Liver (tissue), 9 donors: Measurements from ENCODE around the gene PIGM. TPM values are rescaled to one million over a fixed set of nuclear protein-coding genes. Genes with fewer than 3 reads are reported as not detected.

Experiments used
- DNase-seq: peaks from one replicate; pipeline ENCODE4 v3.0.0-alpha.2; 2017; ENCODE audit warnings: low spot score
- H3K27ac ChIP-seq, 2 donors: one replicate each; pipeline ENCODE4 v1.7.0; 2013; ENCODE audit warnings: inconsistent platforms in 2 of 2, low read length in 2 of 2, control low read depth in 1 of 2, low read depth in 1 of 2, mild to moderate bottlenecking in 1 of 2
- H3K27me3 ChIP-seq, 4 donors: one replicate each; pipeline versions ENCODE4 v1.6.1 to v1.7.0; 2013; ENCODE audit warnings: low read length in 3 of 4, inconsistent platforms in 1 of 4, mild to moderate bottlenecking in 1 of 4, moderate library complexity in 1 of 4; ENCODE audit not compliant: control insufficient read depth in 4 of 4, insufficient read depth in 4 of 4
- H3K36me3 ChIP-seq, 4 donors: one replicate each; pipeline versions ENCODE4 v1.6.1 to v1.7.0; 2013; ENCODE audit warnings: low read length in 3 of 4, mild to moderate bottlenecking in 3 of 4, low read depth in 1 of 4, moderate library complexity in 1 of 4; ENCODE audit not compliant: control insufficient read depth in 4 of 4, insufficient read depth in 3 of 4
- H3K4me1 ChIP-seq, 4 donors: one replicate each; pipeline versions ENCODE4 v1.6.1 to v1.7.0; 2013; ENCODE audit warnings: low read length in 3 of 4, mild to moderate bottlenecking in 3 of 4, moderate library complexity in 1 of 4; ENCODE audit not compliant: control insufficient read depth in 4 of 4, insufficient read depth in 4 of 4
- H3K4me3 ChIP-seq, 3 donors: one replicate each; pipeline versions ENCODE4 v1.6.1 to v1.7.0; 2013; ENCODE audit warnings: low read length in 3 of 3, control low read depth in 1 of 3, low read depth in 1 of 3, mild to moderate bottlenecking in 1 of 3
- H3K9ac ChIP-seq, 2 donors: one replicate each; pipeline ENCODE4 v1.7.0; 2013; ENCODE audit warnings: low read length in 2 of 2, mild to moderate bottlenecking in 2 of 2, moderate library complexity in 2 of 2, control low read depth in 1 of 2, low read depth in 1 of 2
- H3K9me3 ChIP-seq, 4 donors: one replicate each; pipeline versions ENCODE4 v1.6.1 to v1.7.0; 2013; ENCODE audit warnings: low read length in 3 of 4; ENCODE audit not compliant: control insufficient read depth in 4 of 4
- EGR1 ChIP-seq, 2 donors: IDR thresholded peaks; 2 replicates each; pipeline ENCODE4 v1.6.1; 2016 to 2018; ENCODE audit warnings: antibody characterized with exemption in 2 of 2, low read depth in 2 of 2
- FOXA1 ChIP-seq: IDR thresholded peaks from 2 replicates; pipeline ENCODE4 v1.6.1; 2016; ENCODE audit warnings: antibody characterized with exemption
- FOXA2 ChIP-seq: IDR thresholded peaks from 2 replicates; pipeline ENCODE4 v1.6.1; 2016; ENCODE audit warnings: antibody characterized with exemption
- GABPA ChIP-seq, 2 donors: IDR thresholded peaks in 1 of 2; conservative IDR thresholded peaks in 1 of 2; 2 replicates each; pipeline ENCODE4 v1.6.1; 2016; ENCODE audit warnings: antibody characterized with exemption in 2 of 2, mild to moderate bottlenecking in 1 of 2, moderate library complexity in 1 of 2
- HNF4A ChIP-seq, 2 donors: conservative IDR thresholded peaks; 2 replicates each; pipeline ENCODE4 v1.6.1; 2016; ENCODE audit warnings: antibody characterized with exemption in 2 of 2, mild to moderate bottlenecking in 2 of 2
- HNF4G ChIP-seq: IDR thresholded peaks from 2 replicates; pipeline ENCODE4 v1.6.1; 2016; ENCODE audit warnings: antibody characterized with exemption
- JUND ChIP-seq, 2 donors: IDR thresholded peaks; 2 replicates each; pipeline ENCODE4 v1.6.1; 2016; ENCODE audit warnings: antibody characterized with exemption in 2 of 2
- NR2F2 ChIP-seq: IDR thresholded peaks from 2 replicates; pipeline ENCODE4 v1.6.1; 2016; ENCODE audit warnings: antibody characterized with exemption
- RAD21 ChIP-seq, 2 donors: IDR thresholded peaks; 2 replicates each; pipeline ENCODE4 v1.6.1; 2016; ENCODE audit warnings: antibody characterized with exemption in 2 of 2, mild to moderate bottlenecking in 2 of 2
- RXRA ChIP-seq, 2 donors: IDR thresholded peaks; 2 replicates each; pipeline ENCODE4 v1.6.1; 2017 to 2018; ENCODE audit warnings: antibody characterized with exemption in 2 of 2, mild to moderate bottlenecking in 1 of 2
- SP1 ChIP-seq: IDR thresholded peaks from 2 replicates; pipeline ENCODE4 v1.6.1; 2018; ENCODE audit warnings: antibody characterized with exemption, mild to moderate bottlenecking
- TAF1 ChIP-seq: conservative IDR thresholded peaks from 2 replicates; pipeline ENCODE4 v1.6.1; 2016; ENCODE audit warnings: antibody characterized with exemption, mild to moderate bottlenecking
- YY1 ChIP-seq: IDR thresholded peaks from 2 replicates; pipeline ENCODE4 v1.6.1; 2016; ENCODE audit warnings: antibody characterized with exemption, mild to moderate bottlenecking
- WGBS: extraction: QIAGEN DNeasy Blood & Tissue Kit; methylation state at CpG from one replicate; pipeline ENCODE4 v1.1.7; 2013; 5-methylcytosine and 5-hydroxymethylcytosine counted together
- polyA plus RNA-seq, 2 donors: library from polyadenylated mRNA; stranded (reverse) in 1 of 2; unstranded in 1 of 2; fragments of 200-250 nt in 1 of 2; fragments of >200 nt in 1 of 2; fragmentation: Nextera tagmentation in 1 of 2; extraction: Ambion mirVana in 1 of 2; gene quantifications; one replicate each; pipeline versions ENCODE4 v1.2.1 to v1.2.3, GENCODE V29; 2013 to 2015
- total RNA-seq, 2 donors: library from RNA; depleted of rRNA; stranded (reverse); fragments of >200 nt; gene quantifications; one replicate each; pipeline ENCODE4 v1.2.3, GENCODE V29; 2014
- TF ChIP-seq, protein P1 (sequence below): IDR thresholded peaks from 2 replicates; pipeline ENCODE4 v1.6.1; 2016; ENCODE audit warnings: antibody characterized with exemption, mild to moderate bottlenecking
- TF ChIP-seq, protein P2 (sequence below): fragments of 150-350 bp; IDR thresholded peaks from 2 replicates; pipeline ENCODE4 v1.5.1; 2017; ENCODE audit warnings: improper control_type of control experiment, low read depth, low read length; ENCODE audit not compliant: missing input control
- TF ChIP-seq, protein P3 (sequence below): IDR thresholded peaks from 2 replicates; pipeline ENCODE4 v1.6.1; 2016; ENCODE audit warnings: antibody characterized with exemption
- TF ChIP-seq, protein P4 (sequence below): IDR thresholded peaks from 2 replicates; pipeline ENCODE4 v1.6.1; 2016; ENCODE audit warnings: antibody characterized with exemption
- TF ChIP-seq, protein P5 (sequence below): IDR thresholded peaks from 2 replicates; pipeline ENCODE4 v1.6.1; 2016; ENCODE audit warnings: antibody characterized with exemption
- donor health status: healthy.
- donor health status: healthy.
- donor health status: healthy.
- donor health status: healthy.
- donor health status: healthy.

PIGM gene
- total and polyA plus RNA-seq, 4 donors, result 2.9 to 4.2 (median 3.6) TPM

DNA sequence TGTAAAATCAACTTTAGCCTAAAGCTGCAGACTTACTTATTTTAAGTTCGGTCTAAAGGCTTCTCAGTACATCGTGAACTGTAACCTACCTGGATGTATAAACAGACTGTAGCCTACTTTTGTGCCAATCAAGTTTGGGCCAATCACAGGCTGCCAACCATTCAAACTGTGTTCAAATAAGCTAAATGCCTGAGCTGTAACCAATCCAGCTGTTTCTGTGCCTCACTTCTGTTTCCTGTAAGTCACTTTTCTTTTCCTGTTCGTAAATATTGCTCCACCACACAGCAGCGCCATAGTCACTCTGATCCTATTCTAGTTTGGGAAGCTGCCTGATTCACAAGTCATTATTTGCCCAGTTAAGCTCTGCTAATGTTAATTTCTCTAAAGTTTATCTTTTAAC lies 40.3 kb downstream of the PIGM start:
- Histone ChIP-seq H3K9me3 (no peaks in the 10 kb centered on the region), H3K4me1 (peaks cover 0 to 11% (median 5%) of the 10 kb centered on the region in 4 donors), H3K36me3 (no peaks in the 10 kb centered on the region), H3K4me3 (peak overlapping the region in 2 of 3 donors; percentile 9 to 45), H3K27ac (peak overlapping the region; percentile 54 to 73), H3K27me3 (no peaks in the 10 kb centered on the region), H3K9ac (no peak overlapping the region)
- WGBS, result 20% methylated on average over 4 of the region's 4 CpGs
- no peak for DNase-seq
- no peak for TF ChIP-seq NR2F2
- TF ChIP-seq FOXA2, result peak; percentile 75
- TF ChIP-seq HNF4A (conservative IDR thresholded peaks at IDR 0.05), result peak; percentile 59 to 66
- TF ChIP-seq, protein P1, sequence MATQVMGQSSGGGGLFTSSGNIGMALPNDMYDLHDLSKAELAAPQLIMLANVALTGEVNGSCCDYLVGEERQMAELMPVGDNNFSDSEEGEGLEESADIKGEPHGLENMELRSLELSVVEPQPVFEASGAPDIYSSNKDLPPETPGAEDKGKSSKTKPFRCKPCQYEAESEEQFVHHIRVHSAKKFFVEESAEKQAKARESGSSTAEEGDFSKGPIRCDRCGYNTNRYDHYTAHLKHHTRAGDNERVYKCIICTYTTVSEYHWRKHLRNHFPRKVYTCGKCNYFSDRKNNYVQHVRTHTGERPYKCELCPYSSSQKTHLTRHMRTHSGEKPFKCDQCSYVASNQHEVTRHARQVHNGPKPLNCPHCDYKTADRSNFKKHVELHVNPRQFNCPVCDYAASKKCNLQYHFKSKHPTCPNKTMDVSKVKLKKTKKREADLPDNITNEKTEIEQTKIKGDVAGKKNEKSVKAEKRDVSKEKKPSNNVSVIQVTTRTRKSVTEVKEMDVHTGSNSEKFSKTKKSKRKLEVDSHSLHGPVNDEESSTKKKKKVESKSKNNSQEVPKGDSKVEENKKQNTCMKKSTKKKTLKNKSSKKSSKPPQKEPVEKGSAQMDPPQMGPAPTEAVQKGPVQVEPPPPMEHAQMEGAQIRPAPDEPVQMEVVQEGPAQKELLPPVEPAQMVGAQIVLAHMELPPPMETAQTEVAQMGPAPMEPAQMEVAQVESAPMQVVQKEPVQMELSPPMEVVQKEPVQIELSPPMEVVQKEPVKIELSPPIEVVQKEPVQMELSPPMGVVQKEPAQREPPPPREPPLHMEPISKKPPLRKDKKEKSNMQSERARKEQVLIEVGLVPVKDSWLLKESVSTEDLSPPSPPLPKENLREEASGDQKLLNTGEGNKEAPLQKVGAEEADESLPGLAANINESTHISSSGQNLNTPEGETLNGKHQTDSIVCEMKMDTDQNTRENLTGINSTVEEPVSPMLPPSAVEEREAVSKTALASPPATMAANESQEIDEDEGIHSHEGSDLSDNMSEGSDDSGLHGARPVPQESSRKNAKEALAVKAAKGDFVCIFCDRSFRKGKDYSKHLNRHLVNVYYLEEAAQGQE, result peak; percentile 84
- TF ChIP-seq TAF1, result peak; percentile 68
- TF ChIP-seq, protein P2, sequence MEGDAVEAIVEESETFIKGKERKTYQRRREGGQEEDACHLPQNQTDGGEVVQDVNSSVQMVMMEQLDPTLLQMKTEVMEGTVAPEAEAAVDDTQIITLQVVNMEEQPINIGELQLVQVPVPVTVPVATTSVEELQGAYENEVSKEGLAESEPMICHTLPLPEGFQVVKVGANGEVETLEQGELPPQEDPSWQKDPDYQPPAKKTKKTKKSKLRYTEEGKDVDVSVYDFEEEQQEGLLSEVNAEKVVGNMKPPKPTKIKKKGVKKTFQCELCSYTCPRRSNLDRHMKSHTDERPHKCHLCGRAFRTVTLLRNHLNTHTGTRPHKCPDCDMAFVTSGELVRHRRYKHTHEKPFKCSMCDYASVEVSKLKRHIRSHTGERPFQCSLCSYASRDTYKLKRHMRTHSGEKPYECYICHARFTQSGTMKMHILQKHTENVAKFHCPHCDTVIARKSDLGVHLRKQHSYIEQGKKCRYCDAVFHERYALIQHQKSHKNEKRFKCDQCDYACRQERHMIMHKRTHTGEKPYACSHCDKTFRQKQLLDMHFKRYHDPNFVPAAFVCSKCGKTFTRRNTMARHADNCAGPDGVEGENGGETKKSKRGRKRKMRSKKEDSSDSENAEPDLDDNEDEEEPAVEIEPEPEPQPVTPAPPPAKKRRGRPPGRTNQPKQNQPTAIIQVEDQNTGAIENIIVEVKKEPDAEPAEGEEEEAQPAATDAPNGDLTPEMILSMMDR, result no peak
- no peak for TF ChIP-seq HNF4G
- TF ChIP-seq, protein P3, sequence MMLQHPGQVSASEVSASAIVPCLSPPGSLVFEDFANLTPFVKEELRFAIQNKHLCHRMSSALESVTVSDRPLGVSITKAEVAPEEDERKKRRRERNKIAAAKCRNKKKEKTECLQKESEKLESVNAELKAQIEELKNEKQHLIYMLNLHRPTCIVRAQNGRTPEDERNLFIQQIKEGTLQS, result no peak
- TF ChIP-seq RAD21 (IDR thresholded peaks at IDR 0.05), result peak; percentile 34 to 41
- TF ChIP-seq EGR1 (IDR thresholded peaks at IDR 0.05; ENCODE audit: low read depth in 2 of 2), result peak in 1 of 2 donors; percentile 82
- TF ChIP-seq GABPA (IDR thresholded peaks at IDR 0.05 in 1 of 2, conservative IDR thresholded peaks at IDR 0.05 in 1 of 2), result peak in 1 of 2 donors; percentile 79
- TF ChIP-seq FOXA1, result peak; percentile 77
- peak; percentile 95 for TF ChIP-seq SP1
- peak; percentile 83 to 90 for TF ChIP-seq RXRA (IDR thresholded peaks at IDR 0.05)
- TF ChIP-seq YY1, result peak; percentile 89
- TF ChIP-seq, protein P4, sequence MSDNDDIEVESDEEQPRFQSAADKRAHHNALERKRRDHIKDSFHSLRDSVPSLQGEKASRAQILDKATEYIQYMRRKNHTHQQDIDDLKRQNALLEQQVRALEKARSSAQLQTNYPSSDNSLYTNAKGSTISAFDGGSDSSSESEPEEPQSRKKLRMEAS, result peak; percentile 74
- peak; percentile 36 to 82 for TF ChIP-seq JUND (IDR thresholded peaks at IDR 0.05)
- TF ChIP-seq, protein P5, sequence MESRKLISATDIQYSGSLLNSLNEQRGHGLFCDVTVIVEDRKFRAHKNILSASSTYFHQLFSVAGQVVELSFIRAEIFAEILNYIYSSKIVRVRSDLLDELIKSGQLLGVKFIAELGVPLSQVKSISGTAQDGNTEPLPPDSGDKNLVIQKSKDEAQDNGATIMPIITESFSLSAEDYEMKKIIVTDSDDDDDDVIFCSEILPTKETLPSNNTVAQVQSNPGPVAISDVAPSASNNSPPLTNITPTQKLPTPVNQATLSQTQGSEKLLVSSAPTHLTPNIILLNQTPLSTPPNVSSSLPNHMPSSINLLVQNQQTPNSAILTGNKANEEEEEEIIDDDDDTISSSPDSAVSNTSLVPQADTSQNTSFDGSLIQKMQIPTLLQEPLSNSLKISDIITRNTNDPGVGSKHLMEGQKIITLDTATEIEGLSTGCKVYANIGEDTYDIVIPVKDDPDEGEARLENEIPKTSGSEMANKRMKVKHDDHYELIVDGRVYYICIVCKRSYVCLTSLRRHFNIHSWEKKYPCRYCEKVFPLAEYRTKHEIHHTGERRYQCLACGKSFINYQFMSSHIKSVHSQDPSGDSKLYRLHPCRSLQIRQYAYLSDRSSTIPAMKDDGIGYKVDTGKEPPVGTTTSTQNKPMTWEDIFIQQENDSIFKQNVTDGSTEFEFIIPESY, result peak; percentile 70
